PFSK-1 (cell line): ENCODE results near the gene FJX1.

Source experiments
- POLR2AphosphoS5 ChIP-seq: IDR thresholded peaks from 2 replicates; pipeline ENCODE4 v1.6.1; 2012; ENCODE audit warnings: low read depth, mild to moderate bottlenecking, control low read depth, low read length, moderate library complexity
- SIN3A ChIP-seq: IDR thresholded peaks from 2 replicates; pipeline ENCODE4 v1.6.1; 2012; ENCODE audit warnings: mild to moderate bottlenecking, low read length, moderate library complexity, borderline replicate concordance; ENCODE audit not compliant: insufficient read depth
- TF ChIP-seq, protein P1 (sequence below), 2 experiments: IDR thresholded peaks; 2 replicates each; pipeline versions ENCODE4 v1.6.1 to v1.8.0; 2011 to 2012; ENCODE audit warnings: low read depth in 2 of 2, low read length in 2 of 2, control low read depth in 1 of 2, inconsistent platforms in 1 of 2, mild to moderate bottlenecking in 1 of 2, moderate library complexity in 1 of 2; ENCODE audit not compliant: insufficient read depth in 1 of 2

DNA sequence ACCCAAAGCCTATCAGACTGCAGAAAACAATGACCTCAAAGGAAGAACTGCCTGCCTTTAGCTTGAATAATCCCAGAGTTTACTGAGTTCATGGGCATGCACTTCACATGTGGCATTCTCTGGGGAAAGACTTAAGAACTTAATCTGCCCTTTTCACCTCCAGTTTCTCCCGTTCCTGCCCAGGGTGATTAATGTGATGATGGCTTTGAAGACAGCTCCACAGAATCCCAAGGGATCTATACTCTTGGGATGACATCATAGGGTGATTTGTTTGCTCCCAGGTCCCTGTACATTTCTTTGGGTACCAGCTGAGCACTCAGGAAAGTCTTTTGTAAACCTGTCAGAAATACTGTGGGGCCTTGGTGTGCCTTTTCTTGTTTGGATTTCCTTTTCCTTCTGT is 14.0 kb downstream of the FJX1 start:
- TF ChIP-seq, protein P1, sequence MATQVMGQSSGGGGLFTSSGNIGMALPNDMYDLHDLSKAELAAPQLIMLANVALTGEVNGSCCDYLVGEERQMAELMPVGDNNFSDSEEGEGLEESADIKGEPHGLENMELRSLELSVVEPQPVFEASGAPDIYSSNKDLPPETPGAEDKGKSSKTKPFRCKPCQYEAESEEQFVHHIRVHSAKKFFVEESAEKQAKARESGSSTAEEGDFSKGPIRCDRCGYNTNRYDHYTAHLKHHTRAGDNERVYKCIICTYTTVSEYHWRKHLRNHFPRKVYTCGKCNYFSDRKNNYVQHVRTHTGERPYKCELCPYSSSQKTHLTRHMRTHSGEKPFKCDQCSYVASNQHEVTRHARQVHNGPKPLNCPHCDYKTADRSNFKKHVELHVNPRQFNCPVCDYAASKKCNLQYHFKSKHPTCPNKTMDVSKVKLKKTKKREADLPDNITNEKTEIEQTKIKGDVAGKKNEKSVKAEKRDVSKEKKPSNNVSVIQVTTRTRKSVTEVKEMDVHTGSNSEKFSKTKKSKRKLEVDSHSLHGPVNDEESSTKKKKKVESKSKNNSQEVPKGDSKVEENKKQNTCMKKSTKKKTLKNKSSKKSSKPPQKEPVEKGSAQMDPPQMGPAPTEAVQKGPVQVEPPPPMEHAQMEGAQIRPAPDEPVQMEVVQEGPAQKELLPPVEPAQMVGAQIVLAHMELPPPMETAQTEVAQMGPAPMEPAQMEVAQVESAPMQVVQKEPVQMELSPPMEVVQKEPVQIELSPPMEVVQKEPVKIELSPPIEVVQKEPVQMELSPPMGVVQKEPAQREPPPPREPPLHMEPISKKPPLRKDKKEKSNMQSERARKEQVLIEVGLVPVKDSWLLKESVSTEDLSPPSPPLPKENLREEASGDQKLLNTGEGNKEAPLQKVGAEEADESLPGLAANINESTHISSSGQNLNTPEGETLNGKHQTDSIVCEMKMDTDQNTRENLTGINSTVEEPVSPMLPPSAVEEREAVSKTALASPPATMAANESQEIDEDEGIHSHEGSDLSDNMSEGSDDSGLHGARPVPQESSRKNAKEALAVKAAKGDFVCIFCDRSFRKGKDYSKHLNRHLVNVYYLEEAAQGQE (IDR thresholded peaks at IDR 0.05; ENCODE audit: insufficient read depth in 1 of 2, low read depth in 2 of 2, low read length in 2 of 2), result no peak
- TF ChIP-seq SIN3A (no peak), POLR2AphosphoS5 (no peak)
